GM21737 (cell line): ENCODE data around the gene LCE3B.
"Not testable (repeated sequence)": the region's sequence is repeated elsewhere in the genome, so short reads cannot be mapped to it uniquely, and the experiment has no call there.

ENCODE experiments used
- ATAC-seq: cut with Tn5 transposase; IDR thresholded peaks from one replicate; pipeline ENCODE4 v1.9.1; 2021; ENCODE audit warnings: mild to moderate bottlenecking, moderate library complexity; ENCODE audit not compliant: unreplicated experiment

Gene LCE3B

DNA sequence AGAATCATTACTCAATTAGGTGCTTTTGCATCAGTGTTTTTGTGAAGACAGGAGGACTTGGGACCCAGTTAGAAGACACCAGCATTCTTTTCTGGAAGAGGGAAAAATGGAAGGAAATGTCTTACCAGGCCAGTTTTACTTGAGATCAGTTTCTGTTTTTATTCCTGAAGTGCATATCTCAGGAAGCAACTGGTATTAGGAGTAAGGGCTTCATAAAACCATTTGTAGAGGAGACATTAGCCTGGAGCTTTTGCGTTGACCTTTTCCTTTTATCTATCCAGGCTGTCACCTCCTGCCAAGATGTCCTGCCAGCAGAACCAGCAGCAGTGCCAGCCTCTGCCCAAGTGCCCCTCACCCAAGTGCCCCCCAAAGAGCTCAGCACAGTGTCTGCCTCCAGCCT is at the start of gene LCE3B:
LCE3B (plus strand) TSS at position 301 of the 400 bp plus-strand sequence; CDS start at position 301, 0 bp downstream.
- ATAC-seq, result no peak

DNA sequence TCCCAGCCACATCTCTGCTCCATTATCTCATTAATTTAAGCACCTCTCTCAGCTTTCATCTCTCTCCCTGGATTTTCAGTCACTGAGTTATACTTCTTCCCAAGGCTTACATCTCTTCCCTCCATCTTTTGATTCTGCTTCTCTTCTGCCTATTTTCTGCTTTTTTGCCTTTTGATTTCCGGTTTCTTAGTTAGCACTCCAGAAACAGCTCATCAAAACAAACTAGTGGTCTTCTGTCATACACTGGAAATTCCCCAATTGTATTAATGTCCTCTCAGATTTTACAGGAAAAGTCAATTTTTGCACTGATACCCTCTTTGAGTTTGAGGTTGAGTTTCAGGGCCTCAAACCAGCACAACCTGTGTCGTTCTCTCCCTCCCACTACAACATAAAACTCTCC is 48.5 kb upstream of the LCE3B start:
- no peak for ATAC-seq

DNA sequence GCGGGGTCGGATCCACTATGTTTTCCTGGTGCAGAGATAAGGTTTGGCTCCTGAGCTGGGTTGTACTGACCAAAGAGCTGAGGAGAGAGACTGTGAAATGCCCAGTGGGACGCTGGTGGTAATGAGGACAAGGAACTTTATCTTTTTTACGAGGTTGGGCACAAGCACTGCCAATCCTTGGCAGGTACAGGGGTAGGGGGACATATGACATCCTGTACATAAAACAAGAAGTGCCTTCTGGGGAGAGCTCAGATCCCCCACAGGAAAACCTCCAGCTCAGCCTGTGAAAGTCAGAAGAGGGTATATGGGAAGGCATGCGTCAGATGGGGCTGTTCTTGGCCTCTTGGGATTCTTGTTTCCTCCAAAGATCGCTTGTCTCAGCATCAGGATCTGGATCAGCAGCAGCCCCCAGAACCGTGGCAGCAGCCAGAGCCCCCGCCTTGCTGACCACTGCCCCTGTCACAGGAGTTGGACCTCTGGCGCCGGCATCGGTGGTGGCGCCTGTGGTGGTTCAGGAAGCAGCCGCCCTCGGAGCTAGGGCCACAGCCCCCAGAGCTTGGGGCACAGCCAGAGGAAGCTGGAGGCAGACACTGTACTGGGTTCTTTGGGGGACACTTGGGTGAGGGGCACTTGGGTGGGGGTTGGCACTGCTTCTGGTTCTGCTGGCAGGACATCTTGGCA is 47.9 kb upstream of the LCE3B start:
- no peak for ATAC-seq

GRCh38 chr1:152566681-152567080 is 46.9 kb upstream of the LCE3B start, which contains the start of gene LCE3E:
Gene LCE3E (minus strand): TSS chr1:152566780. CDS start chr1:152566208, 572 bp downstream.
- ATAC-seq, result no peak

DNA sequence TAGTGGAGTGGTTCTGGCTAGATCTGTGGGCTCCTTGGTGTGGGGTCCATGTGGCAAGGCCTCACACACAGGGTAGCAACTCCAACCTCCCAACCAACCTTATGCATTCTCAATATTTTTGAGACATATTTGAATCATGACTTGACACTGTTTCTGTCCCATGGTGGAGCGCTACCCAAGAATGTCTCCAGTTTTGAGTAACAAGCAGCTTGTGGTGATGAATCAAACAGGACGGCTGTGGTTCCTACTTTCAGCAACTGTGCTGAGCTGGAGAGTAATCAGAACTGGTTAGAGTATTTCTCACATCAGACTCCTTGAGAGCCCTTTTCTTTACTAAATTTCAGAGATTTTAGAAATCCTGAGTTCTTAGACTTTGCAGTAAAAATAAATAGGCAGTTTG is 36.4 kb upstream of the LCE3B start:
- no peak for ATAC-seq

DNA sequence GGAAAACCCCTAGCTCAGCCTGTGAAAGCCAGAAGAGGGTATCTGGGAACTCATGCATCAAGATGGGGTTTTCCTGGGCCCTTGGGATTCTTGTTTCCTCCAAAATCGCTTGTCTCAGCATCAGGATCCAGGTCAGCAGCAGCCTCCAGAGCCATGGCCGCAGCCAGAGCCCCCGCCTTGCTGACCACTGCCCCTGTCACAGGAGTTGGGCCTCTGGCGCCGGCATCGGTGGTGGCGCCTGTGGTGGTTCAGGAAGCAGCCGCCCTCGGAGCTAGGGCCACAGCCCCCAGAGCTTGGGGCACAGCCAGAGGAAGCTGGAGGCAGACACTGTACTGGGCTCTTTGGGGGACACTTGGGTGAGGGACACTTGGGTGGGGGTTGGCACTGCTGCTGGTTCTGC is 34.1 kb upstream of the LCE3B start:
- ATAC-seq, result not testable (repeated sequence)

GRCh38 chr1:152580433-152580832 is 33.2 kb upstream of the LCE3B start, which contains the start of gene LCE3D:
Gene LCE3D (minus strand): TSS chr1:152580516. CDS start chr1:152579936, 580 bp downstream.
- no peak for ATAC-seq

GRCh38 chr1:152582647-152583046 is 31.0 kb upstream of the LCE3B start:
- no peak for ATAC-seq

DNA sequence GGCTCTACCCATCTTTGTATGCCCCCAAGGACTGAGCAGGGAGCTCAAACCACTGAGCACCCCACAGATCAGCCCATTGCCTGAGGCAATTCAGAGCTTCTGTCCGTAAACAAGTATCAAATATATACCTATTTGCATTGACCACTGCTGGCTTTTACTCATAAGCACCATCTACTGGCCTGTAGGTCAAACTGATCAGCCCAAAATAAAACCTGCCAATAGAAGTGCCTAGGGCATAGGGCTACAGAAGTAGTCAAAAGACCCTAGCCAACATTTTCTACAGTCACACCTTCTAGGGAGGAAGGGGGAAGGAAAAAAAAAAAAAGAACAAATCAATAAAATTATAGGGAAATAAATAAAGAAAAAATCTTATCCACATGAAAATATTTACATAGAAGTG is 28.0 kb upstream of the LCE3B start:
- no peak for ATAC-seq

GRCh38 chr1:152596986-152597385 is 16.6 kb upstream of the LCE3B start:
- ATAC-seq, result no peak

DNA sequence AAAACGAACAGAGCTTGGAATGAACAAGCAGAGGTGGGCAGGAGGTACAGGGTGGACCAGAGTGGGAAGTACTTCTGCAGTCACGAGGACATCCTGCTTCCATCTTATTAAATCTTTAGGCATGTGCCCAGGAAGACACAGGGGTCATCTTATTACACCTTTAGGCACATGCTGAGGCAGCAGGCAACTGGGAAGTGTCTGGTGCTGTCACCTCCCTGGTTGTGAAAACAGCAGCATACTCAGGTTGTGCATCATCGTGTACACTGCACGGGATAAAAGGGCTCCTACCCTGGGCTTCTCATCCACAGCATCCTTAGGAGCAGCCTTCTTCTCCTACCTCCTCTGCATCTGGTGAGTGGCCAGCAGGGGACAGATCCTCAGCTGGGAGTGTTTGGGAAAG is 13.7 kb upstream of the LCE3B start, which contains the start of gene LCE3C:
LCE3C (plus strand) TSS at position 301 of the 400 bp plus-strand sequence. CDS start 498 bp downstream, outside the sequence.
- no peak for ATAC-seq

DNA sequence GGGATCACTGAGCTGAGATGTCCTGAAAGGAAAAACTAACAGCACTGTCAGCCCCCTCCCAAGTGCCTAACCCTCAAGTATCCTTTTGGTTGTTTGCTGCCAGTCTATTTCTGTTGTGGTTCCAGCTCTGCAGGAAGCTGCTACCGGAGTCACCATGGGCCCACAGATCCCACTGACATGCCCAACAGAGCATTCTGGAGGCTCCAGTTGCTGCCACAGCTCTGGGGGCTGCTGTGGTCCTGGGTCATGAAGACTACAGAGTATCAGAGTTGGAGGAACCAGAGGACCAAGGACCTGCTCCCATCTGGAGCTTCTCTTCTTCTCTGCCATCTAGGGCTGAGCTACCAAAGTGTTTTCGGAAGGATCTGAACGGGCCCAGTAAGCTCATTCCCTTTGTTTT is 8.4 kb downstream of the LCE3B start:
- no peak for ATAC-seq

DNA sequence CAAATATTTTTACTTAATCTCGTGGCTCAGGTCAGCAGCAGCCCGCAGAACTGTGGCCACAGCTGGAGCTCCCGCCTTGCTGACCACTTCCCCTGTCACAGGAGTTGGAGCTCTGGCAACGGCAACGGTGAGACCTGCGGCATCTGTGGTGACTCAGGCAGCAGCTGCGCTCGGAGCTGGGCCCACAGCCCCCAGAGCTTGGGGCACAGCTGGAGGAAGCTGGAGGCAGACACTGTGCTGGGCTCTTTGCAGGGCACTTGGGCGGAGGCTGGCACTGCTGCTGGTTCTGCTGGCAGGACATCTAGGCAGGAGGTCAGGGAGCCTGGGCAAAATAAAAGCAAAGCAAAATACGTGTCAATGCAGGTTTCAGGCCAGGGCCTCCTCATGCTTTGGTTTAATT is 9.2 kb downstream of the LCE3B start, which contains the start of gene LCE3A:
LCE3A (minus strand) TSS at position 301 of the 400 bp plus-strand sequence; CDS start at position 301, 0 bp downstream.
- ATAC-seq, result no peak

- ATAC-seq, result no peak
Measured at GRCh38 chr1:152623203-152623844, 9.7 kb downstream of the LCE3B start.

GRCh38 chr1:152626744-152627143 is 13.1 kb downstream of the LCE3B start:
- ATAC-seq, result no peak

- no peak for ATAC-seq
Measured at GRCh38 chr1:152630596-152630995, 17.0 kb downstream of the LCE3B start.

- ATAC-seq, result no peak
Measured at GRCh38 chr1:152640351-152640750, 26.7 kb downstream of the LCE3B start.

DNA sequence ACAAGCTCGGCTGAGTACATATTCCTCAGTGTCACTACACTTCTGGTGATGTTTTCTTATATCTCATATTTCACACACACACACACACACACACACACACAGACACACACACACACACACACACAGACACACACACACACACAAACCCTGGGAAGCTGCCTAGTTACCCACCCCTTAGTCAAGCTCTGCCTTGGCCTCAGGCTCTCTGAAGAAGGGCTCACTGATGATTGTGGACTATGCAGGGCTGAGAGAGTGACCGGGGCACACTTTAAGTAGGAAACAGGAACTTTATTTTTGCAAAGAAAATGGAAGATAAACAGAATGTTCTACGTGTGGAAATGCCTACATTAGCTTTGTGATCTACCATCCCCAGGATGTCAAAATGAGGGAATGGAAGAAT is 30.3 kb downstream of the LCE3B start:
- no peak for ATAC-seq

GRCh38 chr1:152645146-152645545 is 31.5 kb downstream of the LCE3B start:
- no peak for ATAC-seq

DNA sequence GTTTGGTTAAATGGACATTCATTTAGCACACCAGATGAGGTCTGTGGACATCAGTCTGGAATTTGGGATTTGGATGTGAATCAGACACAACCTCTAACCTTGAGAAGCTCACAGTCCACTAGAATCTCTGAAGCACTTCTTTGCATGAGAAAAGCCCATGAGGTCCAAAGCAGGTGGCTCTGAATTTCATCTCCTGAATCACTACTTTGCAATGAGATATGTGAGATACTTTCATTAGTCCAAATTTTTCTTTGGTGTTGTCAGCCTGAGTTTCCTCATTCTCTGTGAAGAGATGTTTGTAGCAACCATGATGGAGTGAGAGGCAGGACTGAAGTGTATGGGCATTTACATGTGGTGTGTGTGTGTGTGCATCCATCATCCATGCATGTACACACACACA is 33.0 kb downstream of the LCE3B start:
- no peak for ATAC-seq

DNA sequence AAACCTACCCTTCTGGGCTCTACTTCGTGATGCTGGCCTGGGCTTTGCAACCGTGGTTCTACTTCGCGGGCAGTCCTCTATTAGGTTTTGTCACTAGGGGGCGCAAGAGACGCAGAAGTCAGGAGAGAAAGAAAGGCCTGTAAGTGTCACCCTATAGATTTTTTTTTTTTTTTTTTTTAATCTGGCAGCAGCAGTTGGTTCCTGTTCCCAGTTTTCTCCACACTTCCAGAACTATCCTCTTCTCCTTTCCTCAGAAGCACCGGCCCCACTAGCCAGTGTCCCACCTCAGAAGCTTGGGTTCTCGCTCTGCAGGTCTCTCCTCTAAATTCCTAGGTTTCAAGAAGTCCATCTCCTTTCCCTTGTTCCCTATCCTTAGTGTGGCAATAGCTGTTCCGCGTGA is 40.5 kb downstream of the LCE3B start:
- no peak for ATAC-seq

DNA sequence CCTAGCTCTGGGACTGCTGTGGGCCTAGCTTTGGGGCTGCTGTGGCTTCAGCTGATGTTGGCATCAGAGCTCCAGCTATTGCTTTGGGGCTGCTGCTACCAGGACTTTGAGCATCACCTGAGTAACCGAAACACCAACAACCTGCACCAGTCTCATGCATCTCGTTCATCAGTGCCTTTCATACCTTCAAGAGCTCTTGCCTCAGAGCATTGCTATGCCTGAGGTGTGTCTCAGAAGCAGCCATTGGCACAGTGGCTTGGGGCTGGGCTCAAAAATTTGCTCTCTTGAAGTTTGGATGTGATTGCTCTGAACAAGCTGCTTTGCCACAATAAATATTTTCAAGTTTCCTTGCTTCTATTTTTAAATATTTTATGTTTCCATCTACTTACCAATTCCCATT is 42.8 kb downstream of the LCE3B start:
- no peak for ATAC-seq
